Sigmoid colon (tissue), 7 donors: ENCODE measurements around the gene SNX15. TPM values are rescaled to one million over a fixed set of nuclear protein-coding genes. Genes with fewer than 3 reads are reported as not detected.

Experiments
- DNase-seq: peaks from one replicate; pipeline ENCODE4 v3.0.0-alpha.2; 2019
- H3K27ac ChIP-seq, 4 donors: fragments of 200-600 bp; sonication (generic); one replicate each; pipeline ENCODE4 v1.5.1; 2016 to 2019; ENCODE audit warnings: mild to moderate bottlenecking in 1 of 4
- H3K27me3 ChIP-seq, 3 donors: fragments of 200-600 bp; sonication (generic); one replicate each; pipeline ENCODE4 v1.5.1; 2019; ENCODE audit warnings: mild to moderate bottlenecking in 1 of 3
- H3K36me3 ChIP-seq, 4 donors: fragments of 200-600 bp; sonication (generic); one replicate each; pipeline ENCODE4 v1.5.1; 2016 to 2019
- H3K4me1 ChIP-seq, 4 donors: fragments of 200-600 bp; sonication (generic); one replicate each; pipeline ENCODE4 v1.5.1; 2017 to 2019
- H3K4me3 ChIP-seq, 4 donors: fragments of 200-600 bp; sonication (generic); one replicate each; pipeline ENCODE4 v1.5.1; 2017 to 2019; ENCODE audit warnings: mild to moderate bottlenecking in 2 of 4, moderate library complexity in 1 of 4
- H3K9me3 ChIP-seq, 4 donors: fragments of 200-600 bp in 3 of 4; sonication (generic) in 3 of 4; one replicate each; pipeline versions ENCODE4 v1.5.1 to v1.6.1; 2013 to 2019
- EP300 ChIP-seq, 4 donors: sonication (generic); formaldehyde crosslinking; IDR thresholded peaks; one replicate each; pipeline ENCODE4 v1.6.1; 2017; ENCODE audit warnings: antibody characterized with exemption in 4 of 4
- POLR2A ChIP-seq, 2 donors: fragments of 450-650 bp; IDR thresholded peaks; one replicate each; pipeline ENCODE4 v1.6.1; 2016; ENCODE audit warnings: antibody characterized with exemption in 2 of 2, mild to moderate bottlenecking in 2 of 2, moderate library complexity in 2 of 2
- POLR2AphosphoS5 ChIP-seq, 4 donors: sonication (generic); formaldehyde crosslinking; IDR thresholded peaks; one replicate each; pipeline ENCODE4 v1.6.1; 2017; ENCODE audit warnings: antibody characterized with exemption in 4 of 4
- WGBS, 2 donors: extraction: QIAGEN DNeasy Blood & Tissue Kit; methylation state at CpG; one replicate each; pipeline ENCODE4 v1.1.7; 2013; 5-methylcytosine and 5-hydroxymethylcytosine counted together
- intact Hi-C: fragments of 100-400 bp; cut with DNase I; formaldehyde crosslinking; loops from one replicate; pipeline ENCODE4 v1.15.1; 2023
- polyA plus RNA-seq, 3 donors: library from polyadenylated mRNA; stranded (reverse); fragments of 200-250 nt; gene quantifications; one replicate each; pipeline ENCODE4 v1.2.3, GENCODE V29; 2013
- total RNA-seq, 4 donors: library from RNA; depleted of rRNA; stranded (reverse); fragments of >200 nt; gene quantifications; one replicate each; pipeline ENCODE4 v1.1.0, GENCODE V29; 2016
- TF ChIP-seq, protein P1 (sequence below), 4 experiments: fragments of 450-650 bp in 3 of 4; fragments of 200-600 bp in 1 of 4; IDR thresholded peaks; one replicate each; pipeline ENCODE4 v1.5.1; 2016 to 2019; ENCODE audit warnings: antibody characterized with exemption in 4 of 4, mild to moderate bottlenecking in 3 of 4, moderate library complexity in 2 of 4
- donor health status: healthy with polysubstance abuse.
- donor health status: Bipolar disorder and iron deficiency.
- donor health status: healthy.

The SNX15 gene
- total and polyA plus RNA-seq, 7 donors = 20.1 to 36.6 (median 27.6) TPM

DNA sequence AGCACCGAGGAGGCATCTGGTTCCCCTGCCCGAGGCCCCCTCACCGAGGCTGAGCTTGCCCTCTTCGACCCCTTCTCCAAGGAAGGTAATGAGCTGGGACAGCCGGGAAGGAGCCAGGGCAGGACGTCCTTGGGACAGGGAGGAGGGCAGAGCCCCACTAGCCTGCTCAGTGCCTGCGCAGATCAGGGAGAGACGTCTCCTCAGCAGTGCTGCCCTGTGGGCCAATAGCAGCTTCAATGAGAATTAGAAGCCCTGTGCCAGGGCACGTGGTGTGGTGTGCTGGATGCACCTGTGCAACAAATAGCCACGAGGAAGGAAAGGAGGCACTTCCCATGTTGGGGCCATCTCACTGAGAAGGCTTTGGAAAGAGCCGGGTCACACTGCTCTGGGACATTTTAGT lies 8.3 kb downstream of the SNX15 start:
- Histone ChIP-seq H3K36me3 (peaks cover 34 to 88% (median 55%) of the 10 kb centered on the region in 4 donors), H3K4me1 (peaks cover 0 to 7% (median 5%) of the 10 kb centered on the region in 4 donors), H3K27me3 (no peaks in the 10 kb centered on the region), H3K9me3 (no peaks in the 10 kb centered on the region), H3K4me3 (no peak overlapping the region), H3K27ac (no peak overlapping the region)
- TF ChIP-seq POLR2AphosphoS5 (IDR thresholded peaks at IDR 0.05) (no peak), POLR2A (IDR thresholded peaks at IDR 0.05) (no peak), EP300 (IDR thresholded peaks at IDR 0.05) (no peak)
- TF ChIP-seq, protein P1, sequence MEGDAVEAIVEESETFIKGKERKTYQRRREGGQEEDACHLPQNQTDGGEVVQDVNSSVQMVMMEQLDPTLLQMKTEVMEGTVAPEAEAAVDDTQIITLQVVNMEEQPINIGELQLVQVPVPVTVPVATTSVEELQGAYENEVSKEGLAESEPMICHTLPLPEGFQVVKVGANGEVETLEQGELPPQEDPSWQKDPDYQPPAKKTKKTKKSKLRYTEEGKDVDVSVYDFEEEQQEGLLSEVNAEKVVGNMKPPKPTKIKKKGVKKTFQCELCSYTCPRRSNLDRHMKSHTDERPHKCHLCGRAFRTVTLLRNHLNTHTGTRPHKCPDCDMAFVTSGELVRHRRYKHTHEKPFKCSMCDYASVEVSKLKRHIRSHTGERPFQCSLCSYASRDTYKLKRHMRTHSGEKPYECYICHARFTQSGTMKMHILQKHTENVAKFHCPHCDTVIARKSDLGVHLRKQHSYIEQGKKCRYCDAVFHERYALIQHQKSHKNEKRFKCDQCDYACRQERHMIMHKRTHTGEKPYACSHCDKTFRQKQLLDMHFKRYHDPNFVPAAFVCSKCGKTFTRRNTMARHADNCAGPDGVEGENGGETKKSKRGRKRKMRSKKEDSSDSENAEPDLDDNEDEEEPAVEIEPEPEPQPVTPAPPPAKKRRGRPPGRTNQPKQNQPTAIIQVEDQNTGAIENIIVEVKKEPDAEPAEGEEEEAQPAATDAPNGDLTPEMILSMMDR (IDR thresholded peaks at IDR 0.05) = no peak
- DNase-seq = no peak
- WGBS, 2 donors = 87 to 90% methylated on average over 11 of the region's 11 CpGs
- intact Hi-C loops = no loop called here

DNA sequence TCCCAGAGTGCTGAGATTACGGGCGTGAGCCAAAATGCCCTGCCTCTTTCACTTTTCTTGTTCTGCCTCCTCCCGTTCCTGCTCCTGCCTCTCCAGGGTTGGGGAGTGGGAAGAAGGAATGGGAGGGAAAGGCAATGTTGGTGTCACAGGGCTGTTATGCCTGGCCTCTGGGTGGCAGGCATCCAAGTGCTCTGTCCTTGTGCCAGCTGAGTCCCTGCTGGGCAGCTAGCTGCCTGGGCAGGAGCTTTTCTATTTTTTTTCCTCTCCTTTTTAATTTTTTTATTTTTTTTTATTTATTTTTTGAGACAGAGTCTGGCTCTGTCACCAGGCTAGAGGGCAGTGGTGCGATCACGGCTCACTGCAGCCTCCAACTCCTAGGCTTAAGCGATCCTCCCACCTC lies 9.7 kb downstream of the SNX15 start:
- no peak for DNase-seq
- intact Hi-C loops = no loop called here
- no peak for TF ChIP-seq POLR2A (IDR thresholded peaks at IDR 0.05)
- TF ChIP-seq, protein P1 (IDR thresholded peaks at IDR 0.05) = no peak
- no peak for TF ChIP-seq POLR2AphosphoS5 (IDR thresholded peaks at IDR 0.05)
- TF ChIP-seq EP300 (IDR thresholded peaks at IDR 0.05) = no peak
- Histone ChIP-seq H3K4me3 (no peak overlapping the region), H3K4me1 (peaks cover 0 to 12% (median 10%) of the 10 kb centered on the region in 4 donors), H3K36me3 (peaks cover 34 to 79% (median 48%) of the 10 kb centered on the region in 4 donors), H3K9me3 (no peaks in the 10 kb centered on the region), H3K27ac (no peak overlapping the region), H3K27me3 (no peaks in the 10 kb centered on the region)
- 61 to 85% methylated on average over 6 of the region's 6 CpGs for WGBS, 2 donors

DNA sequence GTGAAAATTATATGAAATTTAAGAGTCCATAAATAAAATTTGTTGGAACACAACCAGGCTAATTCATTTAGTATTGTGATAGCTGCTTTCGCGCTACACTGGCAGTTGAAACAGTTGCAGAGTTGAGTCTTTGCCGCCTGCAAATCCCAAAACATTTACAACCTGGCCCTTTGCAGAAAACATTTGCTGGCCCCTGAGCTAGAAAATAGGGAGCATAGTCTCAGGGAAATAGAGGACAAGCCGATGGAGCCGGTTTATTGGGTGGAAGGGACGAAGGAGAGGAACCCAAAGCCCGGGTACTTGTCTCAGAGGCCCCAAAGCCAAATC lies 13.2 kb downstream of the SNX15 start:
- no peak for DNase-seq
- Histone ChIP-seq H3K9me3 (no peaks in the 10 kb centered on the region), H3K4me3 (peak overlapping the region; percentile 50 to 76 (median 65)), H3K4me1 (peaks cover 0 to 20% (median 17%) of the 10 kb centered on the region in 4 donors), H3K27me3 (no peaks in the 10 kb centered on the region), H3K27ac (peak overlapping the region; percentile 83 to 93 (median 91)), H3K36me3 (peaks cover 13 to 58% (median 23%) of the 10 kb centered on the region in 4 donors)
- intact Hi-C loops = loop anchor here (1.0 kb wide), 1 partner anchor 13 kb away; the partner anchor contains the start of gene SNX15
- TF ChIP-seq POLR2A (IDR thresholded peaks at IDR 0.05) (no peak), EP300 (IDR thresholded peaks at IDR 0.05) (no peak), POLR2AphosphoS5 (IDR thresholded peaks at IDR 0.05) (no peak)
- TF ChIP-seq, protein P1 (IDR thresholded peaks at IDR 0.05) = no peak
- WGBS, 2 donors = 4 to 20% methylated on average over 7 of the region's 7 CpGs

DNA sequence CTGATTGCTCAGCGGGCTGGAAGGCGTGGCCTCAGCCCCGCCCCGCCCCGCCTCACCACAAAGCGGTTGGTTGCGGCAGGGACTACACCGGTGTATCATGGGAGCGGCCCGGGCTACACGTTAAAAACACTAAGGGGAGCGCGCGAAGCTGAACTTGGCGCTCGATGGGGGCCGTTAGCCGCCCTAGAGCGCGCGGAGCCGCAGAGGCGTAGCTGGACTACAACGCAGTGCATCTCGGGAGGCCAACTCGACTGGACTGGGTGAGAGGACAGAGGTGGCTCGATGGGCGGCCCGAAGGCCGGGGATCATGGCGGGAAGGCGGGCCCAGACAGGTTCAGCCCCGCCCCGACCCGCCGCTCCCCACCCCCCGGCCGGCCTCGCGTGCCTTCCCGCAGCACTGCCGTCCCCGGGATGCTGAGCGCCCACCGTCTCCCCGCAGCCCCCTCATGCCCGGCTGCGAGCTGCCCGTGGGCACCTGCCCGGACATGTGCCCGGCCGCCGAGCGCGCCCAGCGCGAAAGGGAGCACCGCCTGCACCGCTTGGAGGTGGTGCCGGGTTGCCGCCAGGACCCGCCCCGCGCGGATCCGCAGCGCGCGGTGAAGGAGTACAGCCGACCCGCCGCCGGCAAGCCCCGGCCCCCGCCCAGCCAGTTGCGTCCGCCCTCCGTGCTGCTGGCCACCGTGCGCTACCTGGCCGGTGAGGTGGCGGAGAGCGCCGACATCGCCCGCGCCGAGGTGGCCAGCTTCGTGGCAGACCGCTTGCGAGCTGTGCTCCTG lies 13.8 kb downstream of the SNX15 start, which contains the start of gene SAC3D1:
Gene SAC3D1 (plus strand): TSS at position 364 of the 776 bp plus-strand sequence. CDS start 83 bp downstream, at position 447.
- 0 to 1% methylated on average over 91 of the region's 91 CpGs for WGBS, 2 donors
- H3K27ac ChIP-seq = peak within 1 kb of the TSS; percentile 83 to 93 (median 91)
- peaks cover 9 to 58% (median 18%) of the 10 kb centered on the region in 4 donors for H3K36me3 ChIP-seq
- TF ChIP-seq, protein P1 (IDR thresholded peaks at IDR 0.05) = no peak
- TF ChIP-seq EP300 (IDR thresholded peaks at IDR 0.05) (no peak), POLR2A (IDR thresholded peaks at IDR 0.05) (no peak), POLR2AphosphoS5 (IDR thresholded peaks at IDR 0.05) (peak; percentile 52 to 81 (median 66))
- DNase-seq = peak; percentile 94
- H3K4me3 ChIP-seq = peak within 1 kb of the TSS; percentile 50 to 76 (median 65)
- H3K4me1 ChIP-seq = peaks cover 0 to 22% (median 17%) of the 10 kb centered on the region in 4 donors
- no peaks in the 10 kb centered on the region for H3K27me3 ChIP-seq
- no peaks in the 10 kb centered on the region for H3K9me3 ChIP-seq
- intact Hi-C loops = loop anchor here (1.0 kb wide), 1 partner anchor 14 kb away; the partner anchor contains the start of gene SNX15
